ENCODE results near the gene CCDC6. TPM values are rescaled to one million over a fixed set of nuclear protein-coding genes. Genes with fewer than 3 reads are reported as not detected.
"Not testable (repeated sequence)": the region's sequence is repeated elsewhere in the genome, so short reads cannot be mapped to it uniquely, and the experiment has no call there.

Gene CCDC6
- total and polyA plus RNA-seq, 2 of the 4 experiments (the other 2 are of a cell fraction) = 21.8 to 30.8 TPM

DNA sequence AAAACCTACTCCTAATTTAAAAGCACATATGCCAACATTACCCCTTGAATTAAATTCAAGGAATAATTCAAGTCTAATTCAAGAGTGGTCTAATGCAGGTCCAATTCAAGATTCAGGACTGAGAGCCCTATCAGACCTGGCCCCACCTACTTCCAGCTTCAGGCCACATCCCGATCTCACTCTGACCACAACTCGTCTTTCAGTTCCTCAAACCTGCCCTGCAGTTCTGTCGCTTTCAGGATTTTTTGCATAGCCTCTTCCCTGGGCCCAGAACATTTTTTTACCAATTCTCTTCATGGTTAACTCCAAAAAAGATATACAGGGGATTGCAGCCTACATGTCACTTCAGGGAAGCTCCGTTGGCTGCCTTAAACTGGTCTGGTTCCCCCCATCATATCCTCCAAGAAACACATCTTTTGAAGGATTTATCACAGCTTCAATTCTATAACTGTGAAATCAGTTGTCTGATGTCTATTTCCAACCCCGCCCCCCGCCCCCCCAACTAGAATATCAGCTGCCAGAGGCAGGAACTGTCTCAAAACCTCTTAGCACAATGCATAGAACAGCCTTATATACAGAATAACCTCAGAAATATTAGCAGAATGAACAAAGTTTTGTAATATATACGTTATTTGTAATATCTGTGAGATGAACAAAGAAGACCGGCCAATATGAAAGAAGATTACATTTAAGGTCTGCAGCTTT, 20.8 kb downstream of the CCDC6 start:
- CTCF ChIA-PET = interaction anchor here (0.6 to 1.3 kb wide), 2 partner anchors 21 to 225 kb away, joined by 3 read pairs; partner anchors contain the start of gene CCDC6

DNA sequence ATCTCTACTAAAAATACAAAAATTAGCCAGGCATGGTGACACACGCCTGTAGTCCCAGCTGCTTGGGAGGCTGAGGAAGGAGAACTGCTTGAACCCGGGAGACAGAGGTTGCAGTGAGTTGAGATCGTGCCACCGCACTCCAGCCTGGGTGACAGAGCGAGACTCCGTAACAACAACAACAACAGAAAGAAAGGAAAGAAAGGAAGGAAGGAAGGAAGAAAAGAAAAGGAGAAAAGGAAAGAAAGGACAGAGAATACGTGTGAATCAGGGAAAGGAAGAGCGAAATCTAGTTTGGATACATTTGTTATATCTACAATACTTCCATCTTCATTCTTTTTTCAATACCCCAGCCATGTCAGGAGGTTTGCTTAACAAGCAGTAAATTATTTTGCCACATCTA, 21.5 kb downstream of the CCDC6 start:
- H4K91ac ChIP-seq (ENCODE audit: insufficient read depth, low read depth, low read length); ATAC-seq (ENCODE audit: low read depth); H3K36me3 ChIP-seq (ENCODE audit: control insufficient read depth, insufficient read depth, low read length); H4K8ac ChIP-seq (ENCODE audit: low read depth in 2 of 2, low read length in 2 of 2); H3K4me2 ChIP-seq (ENCODE audit: low read depth, low read length); BruUV-seq (replicated peaks); H3K23ac ChIP-seq (ENCODE audit: low read depth, low read length); H3K4ac ChIP-seq (ENCODE audit: low read depth, low read length); H2BK20ac ChIP-seq (ENCODE audit: low read depth, low read length); intact Hi-C loops (cut with micrococcal nuclease); H2AFZ ChIP-seq (replicated peaks; ENCODE audit: low read length, poor library complexity); CTCF ChIA-PET; DNase-seq; dilution Hi-C loops (cut with HindIII; ENCODE audit: low sequenced_read_pairs, unreplicated experiment); H3K56ac ChIP-seq (ENCODE audit: extremely low read depth, insufficient read depth, low read length); H3K4me1 ChIP-seq (ENCODE audit: control insufficient read depth, insufficient read depth, low read length); H3K9me3 ChIP-seq (ENCODE audit: control insufficient read depth, insufficient read depth, low read length); H2AK5ac ChIP-seq (ENCODE audit: low read depth, low read length); H4K5ac ChIP-seq (ENCODE audit: low read depth, low read length); H3K9ac ChIP-seq (ENCODE audit: low read depth, low read length); H3K27me3 ChIP-seq (ENCODE audit: control insufficient read depth, insufficient read depth, low read length); H2AK9ac ChIP-seq (replicated peaks; ENCODE audit: low read depth, low read length, poor library complexity); POLR2A ChIA-PET (ENCODE audit: unreplicated experiment); H2BK120ac ChIP-seq (ENCODE audit: low read depth, low read length); H3K27ac ChIP-seq (ENCODE audit: insufficient read depth, low read length); H2BK5ac ChIP-seq (ENCODE audit: low read depth, low read length, poor library complexity, severe bottlenecking); H2BK15ac ChIP-seq (ENCODE audit: low read depth, low read length); H3K14ac ChIP-seq (replicated peaks; ENCODE audit: low read depth, low read length); H3K18ac ChIP-seq (ENCODE audit: low read depth, low read length); H3K4me3 ChIP-seq (ENCODE audit: insufficient read depth, low read depth, low read length): not testable (repeated sequence)
- in situ Hi-C loops (cut with MboI; ENCODE audit: low sequenced_read_pairs) = loop anchor here (25.0 kb wide), 1 partner anchor 527 kb away; no protein-coding TSS in a partner anchor
- Histone ChIP-seq H3K79me1 (ENCODE audit: low read depth in 1 of 2, low read length in 2 of 2) (peaks cover 40 to 61% of the 10 kb centered on the region in 2 experiments), H3K9me1 (ENCODE audit: insufficient read depth, low read length) (peaks cover 11% of the 10 kb centered on the region; the same call in 1 of the 2 replicates), H4K20me1 (ENCODE audit: insufficient read depth, low read length) (peaks cover 18% of the 10 kb centered on the region; the same call in 1 of the 2 replicates)
- no CpG with 5 or more reads among the region's 8 CpGs for WGBS, 2 experiments (ENCODE audit: extremely low coverage in 2 of 2, insufficient read length in 1 of 2)

More for the DNA sequence above, 20.8 kb downstream of the CCDC6 start:
- Histone ChIP-seq H3K4me1 (ENCODE audit: control insufficient read depth, insufficient read depth, low read length) (no peaks in the 10 kb centered on the region), H3K18ac (ENCODE audit: low read depth, low read length) (no peak overlapping the region), H4K91ac (ENCODE audit: insufficient read depth, low read depth, low read length) (no peak overlapping the region), H3K4me2 (ENCODE audit: low read depth, low read length) (no peak overlapping the region), H4K20me1 (ENCODE audit: insufficient read depth, low read length) (peaks cover 18% of the 10 kb centered on the region; the same call in 1 of the 2 replicates), H2BK15ac (ENCODE audit: low read depth, low read length) (no peak overlapping the region), H2BK120ac (ENCODE audit: low read depth, low read length) (no peak overlapping the region), H3K79me1 (ENCODE audit: low read depth in 1 of 2, low read length in 2 of 2) (peaks cover 37 to 60% of the 10 kb centered on the region in 2 experiments), H2AFZ (replicated peaks; ENCODE audit: low read length, poor library complexity) (no peak overlapping the region), H4K5ac (ENCODE audit: low read depth, low read length) (no peak overlapping the region), H2BK20ac (ENCODE audit: low read depth, low read length) (no peak overlapping the region), H2AK9ac (replicated peaks; ENCODE audit: low read depth, low read length, poor library complexity) (no peak overlapping the region), H3K27me3 (ENCODE audit: control insufficient read depth, insufficient read depth, low read length) (no peaks in the 10 kb centered on the region), H3K9ac (ENCODE audit: low read depth, low read length) (no peak overlapping the region), H2AK5ac (ENCODE audit: low read depth, low read length) (no peak overlapping the region), H3K23ac (ENCODE audit: low read depth, low read length) (no peak overlapping the region), H3K9me1 (ENCODE audit: insufficient read depth, low read length) (peaks cover 11% of the 10 kb centered on the region; the same call in 1 of the 2 replicates), H3K4ac (ENCODE audit: low read depth, low read length) (no peak overlapping the region), H3K56ac (ENCODE audit: extremely low read depth, insufficient read depth, low read length) (no peak overlapping the region), H3K9me3 (ENCODE audit: control insufficient read depth, insufficient read depth, low read length) (no peaks in the 10 kb centered on the region), H3K4me3 (ENCODE audit: insufficient read depth, low read depth, low read length) (no peak overlapping the region), H3K14ac (replicated peaks; ENCODE audit: low read depth, low read length) (no peak overlapping the region), H2BK5ac (ENCODE audit: low read depth, low read length, poor library complexity, severe bottlenecking) (no peak overlapping the region), H3K36me3 (ENCODE audit: control insufficient read depth, insufficient read depth, low read length) (peaks cover 4% of the 10 kb centered on the region; the same call in 1 of the 2 replicates), H4K8ac (ENCODE audit: low read depth in 2 of 2, low read length in 2 of 2) (no peak overlapping the region), H3K27ac (ENCODE audit: insufficient read depth, low read length) (no peak overlapping the region)
- DNase-seq (no peak), ATAC-seq (ENCODE audit: low read depth) (no peak)
- POLR2A ChIA-PET (ENCODE audit: unreplicated experiment) = no interaction called here
- 84% methylated on average over 4 of the region's 8 CpGs; no CpG with 5 or more reads in 1 of the 2 experiments for WGBS, 2 experiments (ENCODE audit: extremely low coverage in 2 of 2, insufficient read length in 1 of 2)
- intact Hi-C loops (cut with micrococcal nuclease) = no loop called here
- in situ Hi-C loops (cut with MboI; ENCODE audit: low sequenced_read_pairs) = loop anchor here (25.0 kb wide), 1 partner anchor 527 kb away; no protein-coding TSS in a partner anchor
- TF ChIP-seq FOS (IDR thresholded peaks at IDR 0.05; ENCODE audit: low read depth, low read length) (no peak), POLR2A (IDR thresholded peaks at IDR 0.05; ENCODE audit: low read depth, low read length) (no peak)
- dilution Hi-C loops (cut with HindIII; ENCODE audit: low sequenced_read_pairs, unreplicated experiment) = no loop called here
- no TSS peak for BruUV-seq (replicated peaks)

All from IMR-90 (cell line).